OCI-LY3 (cell line): ENCODE data around the gene SLC24A4.

Source experiments
- CTCF ChIP-seq: fragments of 200-600, 300-600 bp; sonication (generic); IDR thresholded peaks from 2 replicates; pipeline ENCODE4 v1.5.1; 2014; ENCODE audit warnings: antibody characterized with exemption, low read length, low read depth
- EZH2phosphoT487 ChIP-seq: fragments of 200-600 bp; shearing (Covaris generic); IDR thresholded peaks from 2 replicates; pipeline ENCODE4 v1.6.1; 2018; ENCODE audit warnings: antibody characterized with exemption, mixed run types, low read depth

- TF ChIP-seq CTCF, result no peak
- TF ChIP-seq EZH2phosphoT487, result no peak
Measured at GRCh38 chr14:92360651-92361370, 37.8 kb downstream of the SLC24A4 start.
